Erythroblast (primary cell): Measurements from ENCODE around the gene ANKS3.
A peak's percentile ranks its signal among the peaks of the same experiment; 100 is the strongest.

Experiments used
- DNase-seq, 2 experiments: peaks; one replicate each; lab custom pipeline; 2025; lab: John Stamatoyannopoulos, UW
- GATA1 ChIP-seq: IDR thresholded peaks from 2 replicates; pipeline ENCODE4 v1.6.1; 2011; ENCODE audit warnings: low read depth, mild to moderate bottlenecking, control low read depth, low read length, moderate library complexity
- POLR2A ChIP-seq: IDR thresholded peaks from 2 replicates; pipeline ENCODE4 v1.6.1; 2011; ENCODE audit warnings: mild to moderate bottlenecking, low read length

Gene ANKS3

DNA sequence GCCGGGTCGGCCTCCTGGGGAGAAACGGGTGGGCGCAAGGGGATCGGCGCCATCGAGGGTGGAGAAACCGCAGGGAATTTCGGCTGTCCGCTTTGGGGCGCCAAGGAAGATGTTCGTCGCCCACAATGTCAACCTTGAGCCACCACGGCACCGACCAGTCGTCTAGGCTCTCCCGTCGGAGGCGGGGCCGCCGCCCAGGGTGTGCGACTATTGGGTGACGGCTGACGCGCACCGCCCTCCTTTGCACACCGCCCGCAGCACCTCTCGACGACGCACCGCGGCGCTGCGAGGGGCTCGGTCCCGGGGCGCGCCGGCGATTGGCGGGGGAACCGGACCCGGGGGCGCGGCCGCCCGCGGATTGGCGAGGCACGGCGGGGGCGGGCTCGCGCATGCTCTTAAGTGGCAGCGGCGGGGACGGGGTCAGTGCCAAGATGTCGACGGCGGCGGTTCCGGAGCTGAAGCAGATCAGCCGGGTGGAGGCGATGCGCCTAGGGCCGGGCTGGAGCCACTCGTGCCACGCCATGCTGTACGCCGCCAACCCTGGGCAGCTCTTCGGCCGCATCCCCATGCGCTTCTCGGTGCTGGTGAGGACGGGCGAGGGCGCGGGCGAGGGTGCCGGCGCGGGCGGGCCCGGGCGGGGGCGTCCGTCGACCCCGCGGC lies 40.6 kb downstream of the ANKS3 start, which contains the start of gene NUDT16L1:
Gene NUDT16L1 (plus strand): TSS at position 267 of the 660 bp plus-strand sequence. CDS start 165 bp downstream, at position 432.
- peak; percentile 96 to 99 for DNase-seq
- TF ChIP-seq POLR2A (peak; percentile 69), GATA1 (no peak)

DNA sequence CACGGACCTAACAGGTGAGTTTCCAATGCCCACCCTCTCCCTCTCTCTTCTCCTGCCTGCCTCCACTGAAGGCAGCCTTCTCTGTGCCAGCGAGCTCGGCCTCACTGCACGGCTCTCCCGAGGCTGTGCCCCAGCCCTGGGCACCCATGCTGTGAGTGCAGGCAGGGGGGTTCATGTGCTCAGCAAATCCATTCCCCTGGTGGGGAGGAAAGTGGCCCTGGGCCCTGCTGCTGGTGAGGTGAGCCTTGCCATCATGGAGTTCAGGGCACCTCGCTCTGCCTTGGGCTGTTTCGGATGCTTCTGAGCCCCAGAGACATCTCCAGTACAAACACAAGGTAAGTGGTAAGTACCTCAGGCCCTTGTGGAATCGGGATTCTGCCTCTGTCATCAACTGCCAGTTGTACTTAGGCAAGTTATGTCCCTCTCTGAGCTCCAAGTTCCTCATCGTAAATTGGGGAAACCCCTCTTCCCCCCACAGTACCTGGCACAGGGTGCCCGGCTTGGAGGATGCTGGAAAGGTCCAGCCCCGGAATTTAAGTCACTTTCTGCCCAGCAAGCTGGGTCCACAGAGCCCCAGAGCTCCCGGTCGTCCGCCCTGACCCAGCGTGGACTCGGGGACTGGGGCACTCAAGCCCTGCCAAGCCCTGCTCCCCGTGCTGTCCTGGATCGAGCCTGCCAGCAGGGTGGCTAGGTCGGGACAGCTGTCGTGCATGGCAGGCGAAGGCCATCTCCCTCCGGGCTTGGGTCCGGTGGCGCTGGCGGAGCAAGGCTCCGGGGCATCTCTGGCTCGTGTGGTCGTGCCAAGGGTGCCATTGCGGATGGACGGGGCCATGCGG lies 41.4 kb downstream of the ANKS3 start:
- TF ChIP-seq GATA1 (no peak), POLR2A (no peak)
- no peak for DNase-seq

DNA sequence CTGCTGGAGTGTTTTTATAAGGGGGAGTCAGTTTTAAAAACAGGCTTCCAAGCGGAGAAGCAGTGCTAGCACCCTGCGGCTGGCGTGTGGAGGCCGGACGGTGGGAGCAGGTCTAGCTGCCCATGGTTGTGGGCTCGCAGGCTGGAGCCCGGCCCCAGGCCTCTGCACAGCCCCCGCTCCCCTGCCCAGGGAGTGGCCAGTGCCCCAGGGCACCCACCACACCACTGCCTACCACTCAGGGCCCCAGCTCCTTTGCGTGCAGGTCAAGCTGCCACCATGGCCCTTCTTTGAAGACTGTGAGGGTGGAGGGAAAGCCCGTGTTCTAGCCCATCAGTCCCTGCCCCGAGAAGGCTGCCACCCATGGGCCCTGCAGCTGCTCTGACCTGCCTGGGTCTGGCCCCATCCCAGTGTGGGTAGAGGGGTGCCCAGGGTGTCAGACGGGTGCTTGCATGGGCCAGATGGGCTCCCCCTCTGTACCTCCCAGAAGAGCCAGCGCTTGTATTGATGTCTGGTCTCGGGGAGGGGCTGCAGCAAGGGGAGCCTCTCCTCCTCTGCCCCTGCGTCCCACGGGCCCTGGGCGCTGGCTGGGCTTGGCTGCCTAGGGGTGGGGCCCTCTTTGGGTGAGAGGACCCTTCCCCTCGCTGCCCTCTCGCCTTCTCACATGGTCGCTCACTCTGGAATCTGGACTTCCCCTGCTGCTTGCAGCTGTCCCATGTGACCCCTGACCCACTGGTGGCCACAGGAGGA lies 42.2 kb downstream of the ANKS3 start:
- no peak for DNase-seq
- TF ChIP-seq GATA1: no peak
- TF ChIP-seq POLR2A: no peak

DNA sequence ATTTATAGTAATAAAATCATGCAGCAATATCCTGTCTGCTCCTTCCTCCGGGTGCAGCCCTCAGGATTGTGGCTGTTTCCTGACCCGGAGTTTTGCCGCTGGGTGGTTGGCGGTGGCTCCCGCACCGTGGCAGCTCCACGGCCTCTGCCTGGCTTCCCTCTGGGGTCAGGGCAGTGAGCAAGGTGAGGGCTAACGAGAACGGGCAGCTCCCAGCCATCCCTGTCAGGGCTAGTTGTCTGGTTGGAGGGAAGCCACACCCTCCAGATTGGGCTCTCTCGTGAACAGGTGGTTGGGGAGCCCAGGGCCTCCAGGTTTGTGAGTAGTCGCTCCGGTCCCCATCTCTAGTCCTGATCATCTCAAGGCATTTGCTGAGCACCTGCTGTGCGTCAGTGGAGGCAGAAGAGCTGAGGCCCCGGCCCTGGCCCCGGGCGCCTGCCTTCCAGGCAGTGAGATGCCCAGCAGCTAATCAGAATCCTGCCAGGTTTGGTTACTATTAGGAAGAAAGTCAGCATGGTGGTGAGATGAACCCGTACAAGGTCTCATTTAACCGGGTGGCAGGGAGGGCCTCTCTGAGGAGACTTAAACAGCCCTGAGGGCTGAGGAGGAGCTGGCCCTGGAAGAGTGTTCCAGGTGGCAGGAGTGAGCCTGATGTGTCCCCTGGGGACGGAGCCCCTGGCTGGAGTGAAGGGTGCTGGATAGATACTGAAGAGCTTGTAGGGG lies 43.0 kb downstream of the ANKS3 start:
- DNase-seq: no peak
- no peak for TF ChIP-seq GATA1
- no peak for TF ChIP-seq POLR2A

DNA sequence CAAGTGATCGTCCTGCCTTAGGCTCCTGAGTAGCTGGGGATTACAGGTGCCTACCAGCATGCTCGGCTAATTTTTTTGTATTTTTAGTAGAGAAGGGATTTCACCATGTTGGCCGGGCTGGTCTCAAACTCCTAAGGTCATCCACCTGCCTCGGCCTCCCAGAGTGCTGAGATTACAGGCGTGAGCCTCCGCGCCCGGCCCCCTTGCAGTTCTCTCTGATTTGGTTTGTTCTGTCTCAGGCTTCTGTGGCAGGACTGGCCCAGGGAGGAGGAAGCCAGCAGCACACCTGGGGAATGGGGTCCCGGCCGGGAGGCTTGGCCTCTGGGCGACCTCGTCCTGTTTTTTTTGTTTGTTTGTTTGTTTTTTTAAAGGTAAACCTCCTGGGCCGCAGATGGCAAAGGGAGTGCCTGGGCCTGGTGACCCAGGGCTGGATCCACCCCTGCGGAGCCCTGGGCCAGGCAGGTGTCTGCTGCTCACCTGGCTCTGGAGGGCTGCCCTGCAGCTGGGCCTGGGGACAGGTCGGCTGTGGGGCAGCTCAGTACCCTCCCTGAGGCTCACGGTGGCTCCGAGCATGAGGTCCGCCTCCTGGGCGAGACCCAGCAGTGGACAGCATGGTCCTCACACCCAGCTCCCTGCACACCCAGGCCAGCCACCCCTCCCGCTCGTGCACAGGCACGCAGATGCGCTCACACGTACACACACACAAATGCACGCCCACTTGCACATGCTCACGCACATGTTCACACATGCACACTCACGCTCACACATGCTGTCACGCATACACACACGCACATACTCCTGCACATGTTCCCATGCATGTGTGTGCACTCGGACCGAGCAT lies 44.0 kb downstream of the ANKS3 start:
- TF ChIP-seq GATA1 (no peak), POLR2A (no peak)
- no peak for DNase-seq

DNA sequence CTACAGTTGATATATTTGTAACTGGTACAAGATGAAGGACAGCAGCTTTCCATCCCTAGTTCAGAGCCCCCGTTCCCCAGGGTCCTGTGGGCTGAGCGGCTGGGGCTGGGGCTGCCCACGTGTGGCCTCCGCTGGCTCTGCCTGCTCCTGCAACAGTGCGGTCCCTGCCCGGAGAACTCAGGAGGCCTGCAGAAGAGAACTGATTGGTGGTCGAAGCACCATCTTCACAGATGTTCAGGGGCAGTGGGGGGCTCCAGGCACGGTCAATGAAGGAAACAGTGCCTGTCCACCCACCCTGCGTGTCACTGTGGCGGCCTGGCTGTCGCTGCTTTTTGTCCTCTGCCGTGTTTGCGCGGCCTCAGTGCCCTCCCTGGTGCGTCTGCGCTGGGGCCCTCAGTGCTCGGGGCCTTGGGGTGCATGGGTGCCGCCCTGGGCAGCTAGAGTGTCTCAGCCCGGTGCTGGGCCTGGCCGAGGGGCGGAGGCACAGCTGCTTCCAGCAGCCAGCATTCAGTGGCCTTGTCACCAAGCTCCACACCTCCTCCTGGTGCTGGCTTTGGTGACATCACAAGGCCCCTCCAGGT lies 44.9 kb downstream of the ANKS3 start:
- no peak for TF ChIP-seq POLR2A
- TF ChIP-seq GATA1: no peak
- no peak for DNase-seq

DNA sequence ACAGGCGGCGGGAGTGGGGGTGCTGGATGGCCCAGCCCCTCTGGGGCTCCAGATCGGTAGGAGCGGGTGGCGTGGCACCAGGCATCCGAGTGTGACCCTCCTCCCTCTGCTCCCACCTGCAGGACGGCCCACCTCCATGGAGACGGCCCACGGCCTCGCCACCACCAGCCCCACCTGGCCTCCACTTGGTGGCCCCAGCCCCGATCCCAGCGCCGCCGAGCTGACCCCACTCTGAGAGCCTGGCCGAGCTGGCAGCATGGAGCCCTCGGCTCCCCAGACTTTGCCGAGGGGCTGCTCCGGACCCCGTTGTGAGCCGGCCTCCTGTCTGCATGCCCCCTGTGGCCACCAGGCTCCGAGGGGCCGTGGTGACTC lies 45.4 kb downstream of the ANKS3 start:
- DNase-seq: no peak
- TF ChIP-seq POLR2A (no peak), GATA1 (no peak)

DNA sequence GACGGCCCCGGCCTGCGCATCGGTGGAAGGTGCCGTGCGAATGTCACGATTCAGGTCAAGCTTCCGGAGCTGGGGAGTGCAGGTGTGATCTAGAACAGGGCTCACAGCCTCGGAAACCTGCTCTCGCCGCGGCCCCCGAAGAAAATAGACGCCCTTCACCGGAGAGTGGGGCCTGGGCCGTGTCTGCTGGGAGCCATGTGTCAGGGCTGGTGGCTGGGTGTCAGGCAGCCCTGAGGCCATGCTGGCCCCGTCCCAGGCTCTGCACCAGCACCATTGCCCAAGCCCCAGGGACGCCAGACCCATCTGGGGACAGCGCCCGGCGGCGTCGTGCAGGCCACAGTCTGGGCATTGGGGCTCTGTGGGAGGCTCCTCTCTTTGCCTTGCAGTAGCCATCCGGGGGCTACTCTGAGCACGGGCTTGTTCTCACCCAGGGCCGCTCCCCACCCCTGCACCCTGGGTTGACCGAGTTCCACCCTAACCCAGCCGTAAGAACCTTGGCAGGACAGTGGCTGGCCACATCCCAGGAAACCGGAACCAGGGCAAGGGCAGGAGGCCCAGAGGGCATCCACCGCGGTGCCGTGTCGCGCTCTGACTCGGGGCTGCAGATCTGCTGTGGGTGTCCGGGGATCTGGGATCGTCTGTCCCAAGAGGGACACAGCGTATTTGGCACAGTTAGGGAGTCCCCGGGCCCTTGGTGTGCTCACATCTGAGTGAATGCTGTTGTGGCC lies 46.0 kb downstream of the ANKS3 start:
- DNase-seq: no peak

DNA sequence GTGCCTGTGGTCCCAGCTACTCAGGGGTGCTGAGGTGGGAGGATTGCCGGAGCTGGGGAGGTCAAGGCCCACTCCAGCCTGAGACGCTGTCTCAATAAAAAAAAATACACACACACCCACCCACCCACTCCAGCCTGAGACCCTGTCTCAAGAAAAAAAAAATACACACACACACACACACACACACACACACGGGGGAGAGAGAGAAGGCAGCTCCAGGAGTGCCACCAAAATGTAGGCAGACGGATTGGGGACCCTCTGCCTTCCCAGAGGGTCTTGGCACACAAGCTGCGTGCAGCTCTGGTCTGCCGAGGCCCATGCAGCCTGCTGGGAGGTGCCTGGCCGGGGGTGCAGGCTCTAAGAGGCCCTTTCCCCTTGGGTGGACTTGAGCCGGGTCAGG lies 46.7 kb downstream of the ANKS3 start:
- TF ChIP-seq POLR2A: no peak
- TF ChIP-seq GATA1: no peak
- DNase-seq: no peak

More for the DNA sequence above, 46.0 kb downstream of the ANKS3 start:
- TF ChIP-seq GATA1: no peak
- no peak for TF ChIP-seq POLR2A

DNA sequence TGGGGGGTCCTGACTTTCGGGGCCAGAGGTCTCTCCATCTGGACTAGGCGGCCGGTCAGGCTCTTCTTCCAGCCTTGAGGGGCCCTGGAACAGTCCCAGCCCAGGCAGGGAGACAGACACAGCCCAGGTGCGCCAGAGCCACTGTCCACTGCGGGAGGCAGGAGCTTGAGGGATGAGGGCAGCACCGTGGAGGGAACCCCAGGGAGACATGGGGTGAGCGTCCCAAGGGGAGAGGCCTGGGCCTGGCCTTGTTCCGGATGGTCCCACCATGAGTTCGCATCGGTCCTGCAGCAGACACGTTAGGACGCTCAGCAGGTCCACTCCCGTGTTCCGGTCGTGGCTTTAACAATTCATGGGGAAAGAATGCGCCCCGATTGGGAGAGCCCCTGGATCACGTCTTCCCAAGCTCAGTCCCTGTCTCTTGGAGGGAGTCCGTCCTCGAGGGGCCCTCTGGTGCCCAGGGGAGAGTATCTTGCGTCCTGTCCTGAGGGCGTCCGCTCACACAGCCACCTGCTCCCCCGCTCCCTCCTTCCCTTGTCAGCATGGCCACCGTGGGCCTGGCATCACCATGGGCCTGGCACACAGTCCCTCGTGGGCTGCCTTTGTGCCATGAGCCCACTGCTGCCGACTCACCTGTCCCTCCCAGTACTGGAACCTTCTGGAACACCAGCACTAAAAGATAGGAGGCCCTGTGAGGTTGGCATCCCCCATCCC lies 47.4 kb downstream of the ANKS3 start:
- TF ChIP-seq GATA1 (no peak), POLR2A (no peak)
- DNase-seq: no peak

DNA sequence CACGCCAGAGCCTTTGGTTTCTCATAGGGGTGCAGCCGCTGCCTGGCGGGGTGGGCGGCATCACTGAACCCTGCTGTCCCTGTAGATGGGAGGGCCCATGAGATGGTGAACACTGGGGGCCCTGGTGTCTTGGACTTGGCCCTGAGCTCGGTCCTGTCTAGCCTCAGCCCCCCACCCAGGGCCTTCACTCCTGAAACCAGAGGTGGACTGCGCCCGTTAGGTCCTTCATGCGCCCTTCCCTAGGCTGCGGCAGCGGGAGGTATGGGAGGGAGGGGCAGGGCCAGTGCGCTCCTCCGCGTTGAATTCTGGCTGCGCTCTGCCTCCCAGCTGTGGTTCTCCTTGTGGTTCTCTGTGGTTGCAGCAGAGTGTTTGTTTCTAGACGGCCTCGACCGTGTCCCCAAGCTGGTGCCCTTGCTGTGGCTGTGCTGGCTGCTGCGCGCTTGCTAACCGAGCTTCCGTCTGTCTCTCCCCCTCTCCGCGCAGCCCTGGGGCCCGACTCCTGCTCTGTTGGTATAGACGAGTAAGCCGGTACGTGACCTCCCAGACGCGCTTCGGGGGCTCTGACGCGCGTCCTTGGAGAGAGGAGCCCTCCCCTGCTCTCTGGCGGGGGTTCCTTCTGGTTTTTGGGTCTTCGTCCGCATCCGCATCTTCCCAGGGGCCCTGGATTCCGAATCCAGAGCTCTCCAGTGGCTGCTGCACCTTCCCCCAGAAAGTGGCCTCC lies 48.1 kb downstream of the ANKS3 start:
- no peak for TF ChIP-seq POLR2A
- TF ChIP-seq GATA1: no peak
- DNase-seq: no peak
